Fibroblast of mammary gland (primary cell): ENCODE results near the gene TMEM63C.

ENCODE experiments used
- DNase-seq: peaks from one replicate; pipeline ENCODE4 v3.0.0-alpha.2; 2010; ENCODE audit warnings: low read depth
- H3K4me3 ChIP-seq: 2 replicates; pipeline ENCODE4 v1.5.1; 2011; ENCODE audit warnings: low read depth, mild to moderate bottlenecking, low read length, moderate library complexity; ENCODE audit not compliant: control insufficient read depth
- CTCF ChIP-seq: conservative IDR thresholded peaks from 2 replicates; pipeline ENCODE4 v1.5.1; 2011; ENCODE audit warnings: low read depth, low read length, inconsistent platforms; ENCODE audit not compliant: control insufficient read depth, insufficient read depth

Gene TMEM63C

GRCh38 chr14:77265561-77266335 lies 84.2 kb downstream of the TMEM63C start:
- no peak for TF ChIP-seq CTCF
- DNase-seq = no peak
- no peak overlapping the region for H3K4me3 ChIP-seq

- no peak for TF ChIP-seq CTCF
- DNase-seq = no peak
- no peak overlapping the region for H3K4me3 ChIP-seq
Observed at GRCh38 chr14:77266336-77266735, 84.7 kb downstream of the TMEM63C start.

- no peak overlapping the region for H3K4me3 ChIP-seq
- no peak for DNase-seq
- no peak for TF ChIP-seq CTCF
Observed at GRCh38 chr14:77267937-77268699, 86.5 kb downstream of the TMEM63C start.

- DNase-seq = no peak
- H3K4me3 ChIP-seq = no peak overlapping the region
- TF ChIP-seq CTCF = no peak
Observed at GRCh38 chr14:77268989-77269600, 87.5 kb downstream of the TMEM63C start.

- no peak for TF ChIP-seq CTCF
- no peak overlapping the region for H3K4me3 ChIP-seq
- no peak for DNase-seq
Observed at GRCh38 chr14:77270361-77271112, 88.9 kb downstream of the TMEM63C start.

- no peak for TF ChIP-seq CTCF
- H3K4me3 ChIP-seq = no peak within 1 kb of the TSS
- no peak for DNase-seq
Observed at GRCh38 chr14:77271113-77271710, 89.6 kb downstream of the TMEM63C start, which contains the start of gene NGB. Gene NGB, minus strand, starts transcription at chr14:77271206. Its CDS starts 269 bp downstream, at chr14:77270937.
